ENCODE results near the gene SPATA16. TPM values are rescaled to one million over a fixed set of nuclear protein-coding genes. Genes with fewer than 3 reads are reported as not detected.

SPATA16 gene
- total RNA-seq, 4 donors from 2014 or later, result not detected

DNA sequence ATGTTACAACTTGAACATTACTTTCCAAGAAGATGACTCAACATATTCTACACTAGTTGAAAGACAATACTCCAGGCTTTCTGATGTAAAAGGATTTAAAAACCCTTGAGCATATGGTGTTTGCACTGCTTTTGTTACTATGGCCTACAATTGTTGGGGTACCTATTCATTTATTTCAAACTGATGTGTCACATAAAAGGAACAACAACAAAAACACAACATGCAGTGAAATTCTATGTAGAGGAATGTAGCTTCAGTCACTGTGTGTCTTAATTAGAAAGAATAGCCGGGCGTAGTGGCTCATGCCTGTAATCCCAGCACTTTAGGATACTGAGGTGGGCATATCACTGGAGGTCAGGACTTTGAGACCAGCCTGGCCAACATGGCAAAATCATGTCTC, 1.6 kb downstream of the SPATA16 start:
- no peak overlapping the region for H3K4me3 ChIP-seq
- no peaks in the 10 kb centered on the region for H3K36me3 ChIP-seq
- no peaks in the 10 kb centered on the region for H3K4me1 ChIP-seq
- no peak overlapping the region for H3K27ac ChIP-seq
- no peaks in the 10 kb centered on the region for H3K9me3 ChIP-seq
- DNase-seq (ENCODE audit: low spot score in 2 of 2), result no peak
- whole genome bisulfite sequencing, result 97% methylated on average over 2 of the region's 2 CpGs
- TF ChIP-seq POLR2A (IDR thresholded peaks at IDR 0.05), result no peak
- no peak for TF ChIP-seq POLR2AphosphoS5 (IDR thresholded peaks at IDR 0.05)
- TF ChIP-seq, protein P1, sequence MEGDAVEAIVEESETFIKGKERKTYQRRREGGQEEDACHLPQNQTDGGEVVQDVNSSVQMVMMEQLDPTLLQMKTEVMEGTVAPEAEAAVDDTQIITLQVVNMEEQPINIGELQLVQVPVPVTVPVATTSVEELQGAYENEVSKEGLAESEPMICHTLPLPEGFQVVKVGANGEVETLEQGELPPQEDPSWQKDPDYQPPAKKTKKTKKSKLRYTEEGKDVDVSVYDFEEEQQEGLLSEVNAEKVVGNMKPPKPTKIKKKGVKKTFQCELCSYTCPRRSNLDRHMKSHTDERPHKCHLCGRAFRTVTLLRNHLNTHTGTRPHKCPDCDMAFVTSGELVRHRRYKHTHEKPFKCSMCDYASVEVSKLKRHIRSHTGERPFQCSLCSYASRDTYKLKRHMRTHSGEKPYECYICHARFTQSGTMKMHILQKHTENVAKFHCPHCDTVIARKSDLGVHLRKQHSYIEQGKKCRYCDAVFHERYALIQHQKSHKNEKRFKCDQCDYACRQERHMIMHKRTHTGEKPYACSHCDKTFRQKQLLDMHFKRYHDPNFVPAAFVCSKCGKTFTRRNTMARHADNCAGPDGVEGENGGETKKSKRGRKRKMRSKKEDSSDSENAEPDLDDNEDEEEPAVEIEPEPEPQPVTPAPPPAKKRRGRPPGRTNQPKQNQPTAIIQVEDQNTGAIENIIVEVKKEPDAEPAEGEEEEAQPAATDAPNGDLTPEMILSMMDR (IDR thresholded peaks at IDR 0.05), result no peak
- no peak for TF ChIP-seq EP300 (IDR thresholded peaks at IDR 0.05)
- no peaks in the 10 kb centered on the region for H3K27me3 ChIP-seq

GRCh38 chr3:173138026-173138425, 3.0 kb downstream of the SPATA16 start:
- Histone ChIP-seq H3K27ac (no peak overlapping the region), H3K4me3 (no peak overlapping the region), H3K9me3 (no peaks in the 10 kb centered on the region), H3K4me1 (no peaks in the 10 kb centered on the region), H3K27me3 (no peaks in the 10 kb centered on the region), H3K36me3 (no peaks in the 10 kb centered on the region)
- DNase-seq (ENCODE audit: low spot score in 2 of 2), result no peak
- WGBS, result 82% methylated on average over 3 of the region's 3 CpGs
- TF ChIP-seq POLR2A (IDR thresholded peaks at IDR 0.05) (no peak), EP300 (IDR thresholded peaks at IDR 0.05) (no peak), POLR2AphosphoS5 (IDR thresholded peaks at IDR 0.05) (no peak)
- TF ChIP-seq, protein P1 (IDR thresholded peaks at IDR 0.05), result no peak

GRCh38 chr3:173135059-173135458, 6.0 kb downstream of the SPATA16 start:
- Histone ChIP-seq H3K36me3 (no peaks in the 10 kb centered on the region), H3K27me3 (no peaks in the 10 kb centered on the region), H3K4me3 (no peak overlapping the region), H3K27ac (no peak overlapping the region), H3K9me3 (no peaks in the 10 kb centered on the region), H3K4me1 (no peaks in the 10 kb centered on the region)
- 24% methylated on average over 2 of the region's 2 CpGs for WGBS
- no peak for TF ChIP-seq EP300 (IDR thresholded peaks at IDR 0.05)
- TF ChIP-seq, protein P1 (IDR thresholded peaks at IDR 0.05), result no peak
- no peak for DNase-seq (ENCODE audit: low spot score in 2 of 2)

GRCh38 chr3:173128633-173129032, 12.4 kb downstream of the SPATA16 start:
- no peak for DNase-seq (ENCODE audit: low spot score in 2 of 2)
- Histone ChIP-seq H3K4me1 (no peaks in the 10 kb centered on the region), H3K9me3 (no peaks in the 10 kb centered on the region), H3K27ac (no peak overlapping the region), H3K4me3 (no peak overlapping the region), H3K36me3 (no peaks in the 10 kb centered on the region), H3K27me3 (no peaks in the 10 kb centered on the region)
- WGBS, result 72% methylated on average over 3 of the region's 3 CpGs
- no peak for TF ChIP-seq POLR2AphosphoS5 (IDR thresholded peaks at IDR 0.05)
- TF ChIP-seq EP300 (IDR thresholded peaks at IDR 0.05), result no peak
- TF ChIP-seq POLR2A (IDR thresholded peaks at IDR 0.05), result no peak
- TF ChIP-seq, protein P1 (IDR thresholded peaks at IDR 0.05), result no peak

DNA sequence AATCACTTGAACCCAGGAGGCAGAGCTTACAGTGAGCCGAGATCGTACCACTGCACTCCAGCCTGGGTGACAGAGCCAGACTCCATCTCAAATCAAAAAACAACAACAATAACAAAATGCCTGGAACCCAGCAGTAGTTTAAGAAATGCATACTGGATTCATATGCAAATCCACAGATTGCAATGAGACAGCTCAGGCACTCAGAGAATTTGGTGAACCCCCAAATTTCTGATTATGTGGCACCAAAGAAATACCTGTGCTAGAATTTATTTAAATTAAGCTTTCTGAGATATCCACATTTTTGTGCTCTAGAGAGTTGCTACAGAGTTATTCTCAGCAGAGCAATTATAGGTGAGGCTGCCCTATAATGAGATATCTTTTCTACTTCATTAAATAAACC, 29.7 kb downstream of the SPATA16 start:
- H3K4me3 ChIP-seq, result no peak overlapping the region
- H3K36me3 ChIP-seq, result no peaks in the 10 kb centered on the region
- whole genome bisulfite sequencing, result 89% methylated on average over 2 of the region's 2 CpGs
- H3K27ac ChIP-seq, result no peak overlapping the region
- no peaks in the 10 kb centered on the region for H3K27me3 ChIP-seq
- TF ChIP-seq EP300 (IDR thresholded peaks at IDR 0.05) (no peak), POLR2AphosphoS5 (IDR thresholded peaks at IDR 0.05) (no peak), POLR2A (IDR thresholded peaks at IDR 0.05) (no peak)
- TF ChIP-seq, protein P1 (IDR thresholded peaks at IDR 0.05), result no peak
- no peak for DNase-seq (ENCODE audit: low spot score in 2 of 2)
- H3K9me3 ChIP-seq, result no peaks in the 10 kb centered on the region
- H3K4me1 ChIP-seq, result no peaks in the 10 kb centered on the region

Measured in suprapubic skin (tissue), 4 donors.